PFSK-1 (cell line): Measurements from ENCODE around the gene ATP10D.

Source experiments
- FOXP2 ChIP-seq: optimal IDR thresholded peaks from 2 replicates; pipeline ENCODE3; 2011; ENCODE audit warnings: borderline replicate concordance, control low read depth, inconsistent platforms; ENCODE audit not compliant: insufficient read depth; ENCODE audit errors: extremely low read length, extremely low read depth
- POLR2AphosphoS5 ChIP-seq: IDR thresholded peaks from 2 replicates; pipeline ENCODE4 v1.6.1; 2012; ENCODE audit warnings: low read depth, mild to moderate bottlenecking, control low read depth, low read length, moderate library complexity
- REST ChIP-seq, 2 experiments: IDR thresholded peaks; 2 replicates each; pipeline versions ENCODE4 v1.6.1 to v1.8.0; 2011 to 2012; ENCODE audit warnings: low read depth in 2 of 2, low read length in 2 of 2, control low read depth in 1 of 2, inconsistent platforms in 1 of 2, mild to moderate bottlenecking in 1 of 2, moderate library complexity in 1 of 2; ENCODE audit not compliant: insufficient read depth in 1 of 2
- SIN3A ChIP-seq: IDR thresholded peaks from 2 replicates; pipeline ENCODE4 v1.6.1; 2012; ENCODE audit warnings: mild to moderate bottlenecking, low read length, moderate library complexity, borderline replicate concordance; ENCODE audit not compliant: insufficient read depth
- TAF1 ChIP-seq: IDR thresholded peaks from 2 replicates; pipeline ENCODE4 v1.6.1; 2012; ENCODE audit warnings: low read length, control low read depth, borderline replicate concordance; ENCODE audit not compliant: insufficient read depth

ATP10D gene

GRCh38 chr4:47531241-47531953, 46.3 kb downstream of the ATP10D start:
- TF ChIP-seq TAF1 (no peak), FOXP2 (no peak), POLR2AphosphoS5 (no peak), REST (IDR thresholded peaks at IDR 0.05; ENCODE audit: insufficient read depth in 1 of 2, low read depth in 2 of 2, low read length in 2 of 2) (no peak), SIN3A (no peak)

- no peak for TF ChIP-seq REST (IDR thresholded peaks at IDR 0.05; ENCODE audit: insufficient read depth in 1 of 2, low read depth in 2 of 2, low read length in 2 of 2)
- TF ChIP-seq FOXP2, result no peak
- TF ChIP-seq SIN3A, result no peak
- TF ChIP-seq POLR2AphosphoS5, result no peak
Measured at GRCh38 chr4:47531954-47532321, 46.9 kb downstream of the ATP10D start.

- TF ChIP-seq FOXP2, result no peak
- TF ChIP-seq SIN3A, result no peak
- no peak for TF ChIP-seq TAF1
- no peak for TF ChIP-seq POLR2AphosphoS5
- TF ChIP-seq REST (IDR thresholded peaks at IDR 0.05; ENCODE audit: insufficient read depth in 1 of 2, low read depth in 2 of 2, low read length in 2 of 2), result no peak
Measured at GRCh38 chr4:47532658-47533057, 47.6 kb downstream of the ATP10D start.

- TF ChIP-seq POLR2AphosphoS5, result no peak
- TF ChIP-seq TAF1, result no peak
- no peak for TF ChIP-seq FOXP2
- no peak for TF ChIP-seq REST (IDR thresholded peaks at IDR 0.05; ENCODE audit: insufficient read depth in 1 of 2, low read depth in 2 of 2, low read length in 2 of 2)
- TF ChIP-seq SIN3A, result no peak
Measured at GRCh38 chr4:47533689-47534347, 48.7 kb downstream of the ATP10D start.

- TF ChIP-seq POLR2AphosphoS5, result no peak
- TF ChIP-seq FOXP2, result no peak
- no peak for TF ChIP-seq REST (IDR thresholded peaks at IDR 0.05; ENCODE audit: insufficient read depth in 1 of 2, low read depth in 2 of 2, low read length in 2 of 2)
- TF ChIP-seq TAF1, result no peak
- TF ChIP-seq SIN3A, result no peak
Measured at GRCh38 chr4:47534772-47535171, 49.7 kb downstream of the ATP10D start.
